Measurements from ENCODE around the gene PRB2. TPM values are rescaled to one million over a fixed set of nuclear protein-coding genes. Genes with fewer than 3 reads are reported as not detected.
"Not testable (repeated sequence)": the region's sequence is repeated elsewhere in the genome, so short reads cannot be mapped to it uniquely, and the experiment has no call there.

Gene PRB2
- total RNA-seq: not detected

DNA sequence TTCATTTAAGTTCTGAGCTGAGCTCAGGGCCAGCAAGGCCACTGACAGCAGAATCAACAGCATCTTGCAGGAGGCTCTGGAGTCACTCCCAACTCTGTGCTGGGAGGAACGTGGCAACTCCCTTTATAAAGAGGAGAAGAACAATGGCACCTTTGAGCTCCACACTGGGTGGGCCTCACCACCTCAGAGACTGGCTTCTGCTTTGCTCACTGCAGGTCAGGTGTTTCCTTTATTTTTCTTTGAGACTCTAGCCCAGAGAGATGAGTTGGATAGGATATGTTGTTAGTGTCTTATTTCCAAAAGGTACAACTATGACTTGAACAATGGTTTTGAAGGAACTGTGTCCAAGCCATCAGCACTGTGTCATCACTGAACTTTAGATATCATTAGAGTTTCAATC, at the start of gene PRB2:
Gene PRB2, minus strand, starts transcription at position 101 of the 400 bp plus-strand sequence. Its CDS starts 38 bp downstream, at position 63.
- not testable (repeated sequence) for DNase-seq (ENCODE audit: low spot score); ATAC-seq

DNA sequence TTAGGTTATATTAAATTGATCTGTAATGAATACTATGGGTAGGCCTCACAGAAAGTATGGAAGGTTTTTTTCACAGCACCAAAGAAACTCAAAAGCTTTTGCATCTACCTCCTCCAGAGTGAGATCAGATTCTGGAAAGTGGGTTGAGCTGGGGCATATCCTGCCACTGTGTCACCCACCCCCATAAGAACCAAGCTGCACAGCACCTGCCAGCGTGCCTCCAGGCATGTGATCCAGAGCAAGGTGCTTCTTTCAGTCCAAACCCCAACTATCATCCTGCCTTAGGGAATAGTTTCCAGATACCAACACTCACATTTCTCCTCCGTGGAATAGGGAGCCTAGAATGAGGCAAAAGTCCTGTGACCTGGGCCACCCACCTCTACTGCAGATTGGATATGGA, 42.6 kb upstream of the PRB2 start:
- DNase-seq (ENCODE audit: low spot score): no peak

DNA sequence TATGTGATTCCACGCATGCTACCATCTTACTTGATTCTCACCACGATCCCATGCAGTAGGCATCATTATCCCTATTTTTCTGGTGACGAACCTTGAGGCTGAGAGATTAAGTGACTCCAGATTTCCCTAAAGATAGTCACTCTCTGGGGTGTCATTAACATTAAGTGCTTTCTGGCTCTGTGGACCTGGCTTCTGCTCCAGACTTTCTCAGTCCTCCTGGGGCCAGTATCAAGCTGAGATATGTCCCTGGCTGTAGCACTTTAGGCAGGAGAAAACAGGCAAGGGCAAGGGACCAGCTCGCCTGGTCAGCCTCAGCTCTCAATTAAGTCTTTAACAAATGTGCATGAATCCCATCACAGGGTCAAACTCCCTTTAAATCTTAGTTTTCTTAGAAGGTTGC, 38.3 kb upstream of the PRB2 start:
- ATAC-seq (no peak), DNase-seq (ENCODE audit: low spot score) (no peak)

More for the DNA sequence above, 42.6 kb upstream of the PRB2 start:
- no peak for ATAC-seq

DNA sequence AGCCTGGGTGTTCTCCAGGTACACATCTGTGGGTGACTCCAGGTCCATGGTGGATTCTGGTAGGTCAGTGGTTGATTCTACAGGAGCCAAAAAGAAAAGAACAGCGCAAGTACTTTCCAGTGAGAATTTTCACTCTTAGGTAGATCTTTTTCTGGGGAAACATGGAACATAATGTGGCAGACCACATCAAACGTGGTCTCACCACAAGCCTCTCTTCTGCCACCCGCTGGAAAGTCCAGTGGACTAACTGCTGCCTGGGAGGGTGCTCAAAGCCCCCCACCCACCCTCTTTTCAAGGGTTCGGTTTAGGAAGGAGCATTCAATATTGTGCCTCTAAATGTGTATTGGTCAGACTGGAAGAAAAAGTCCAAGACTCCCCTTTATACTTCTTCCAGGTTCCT, 36.1 kb upstream of the PRB2 start:
- ATAC-seq (no peak), DNase-seq (ENCODE audit: low spot score) (no peak)

DNA sequence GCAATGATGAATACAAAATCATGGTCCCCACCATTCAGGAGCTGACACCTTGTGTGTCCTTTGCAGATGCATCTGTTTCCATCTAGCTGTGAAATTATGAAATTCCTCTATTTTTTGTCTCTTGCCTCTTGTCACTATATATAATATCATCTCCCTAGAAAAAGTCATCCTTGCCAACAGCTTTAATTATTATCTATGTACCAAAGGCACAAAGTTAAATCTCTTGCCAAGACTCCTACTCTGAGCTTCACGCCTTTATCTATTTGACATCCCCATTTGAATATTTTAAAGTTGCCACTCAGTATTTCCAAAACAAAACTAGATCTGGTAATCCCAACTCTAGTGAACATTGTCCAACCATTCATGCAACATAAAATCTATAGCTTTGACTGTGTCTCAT, 32.0 kb upstream of the PRB2 start:
- no peak for ATAC-seq
- no peak for DNase-seq (ENCODE audit: low spot score)

DNA sequence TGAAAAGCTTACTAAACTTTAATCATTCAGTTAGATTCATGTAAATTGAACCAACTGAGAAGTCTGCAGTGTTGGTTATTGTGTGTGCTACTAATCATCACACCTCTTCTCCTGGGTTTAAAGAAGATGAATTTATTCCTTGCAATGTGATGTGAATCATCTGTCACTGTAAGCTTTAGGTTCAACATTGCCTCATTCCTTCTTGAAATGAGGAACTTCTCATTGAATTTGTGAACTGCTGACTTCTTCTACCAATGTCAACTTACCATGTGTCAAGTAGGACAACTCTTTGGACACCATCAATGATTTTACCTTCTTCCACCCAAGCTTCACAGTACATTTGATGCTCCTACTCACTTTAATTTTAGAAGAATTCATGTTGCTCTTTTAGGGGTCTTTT, 17.4 kb upstream of the PRB2 start:
- DNase-seq (ENCODE audit: low spot score): no peak
- ATAC-seq: no peak

DNA sequence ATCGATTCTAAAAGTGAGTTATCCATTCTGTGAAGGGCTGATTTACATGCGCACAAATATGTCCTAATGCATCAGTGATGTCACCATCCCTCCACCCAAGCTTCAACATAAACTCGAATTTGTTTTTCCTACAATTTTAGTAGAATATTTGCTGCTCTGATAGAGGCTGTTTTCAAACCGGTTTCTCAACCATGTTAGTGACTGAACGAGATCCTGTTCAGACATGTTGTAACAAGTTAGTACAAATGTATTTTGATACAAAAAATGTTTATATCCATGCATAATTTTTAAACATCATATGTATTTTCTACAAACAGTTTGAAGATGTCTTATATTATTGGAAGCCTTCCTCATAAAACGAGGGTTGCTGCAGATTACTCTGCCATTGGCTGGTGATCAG, 12.7 kb upstream of the PRB2 start:
- ATAC-seq (no peak), DNase-seq (ENCODE audit: low spot score) (no peak)

GRCh38 chr12:11397366-11397765, 2.0 kb upstream of the PRB2 start:
- DNase-seq (ENCODE audit: low spot score) (no peak), ATAC-seq (no peak)

- DNase-seq (ENCODE audit: low spot score): not testable (repeated sequence)
These were observed 3.9 kb downstream of the PRB2 start for GRCh38 chr12:11391456-11391855.

GRCh38 chr12:11377420-11377819, 17.9 kb downstream of the PRB2 start:
- not testable (repeated sequence) for DNase-seq (ENCODE audit: low spot score); ATAC-seq

More at GRCh38 chr12:11391456-11391855, 3.9 kb downstream of the PRB2 start:
- ATAC-seq: not testable (repeated sequence)

- ATAC-seq (no peak), DNase-seq (ENCODE audit: low spot score) (no peak)
These were observed 34.2 kb downstream of the PRB2 start for GRCh38 chr12:11361151-11361550.

DNA sequence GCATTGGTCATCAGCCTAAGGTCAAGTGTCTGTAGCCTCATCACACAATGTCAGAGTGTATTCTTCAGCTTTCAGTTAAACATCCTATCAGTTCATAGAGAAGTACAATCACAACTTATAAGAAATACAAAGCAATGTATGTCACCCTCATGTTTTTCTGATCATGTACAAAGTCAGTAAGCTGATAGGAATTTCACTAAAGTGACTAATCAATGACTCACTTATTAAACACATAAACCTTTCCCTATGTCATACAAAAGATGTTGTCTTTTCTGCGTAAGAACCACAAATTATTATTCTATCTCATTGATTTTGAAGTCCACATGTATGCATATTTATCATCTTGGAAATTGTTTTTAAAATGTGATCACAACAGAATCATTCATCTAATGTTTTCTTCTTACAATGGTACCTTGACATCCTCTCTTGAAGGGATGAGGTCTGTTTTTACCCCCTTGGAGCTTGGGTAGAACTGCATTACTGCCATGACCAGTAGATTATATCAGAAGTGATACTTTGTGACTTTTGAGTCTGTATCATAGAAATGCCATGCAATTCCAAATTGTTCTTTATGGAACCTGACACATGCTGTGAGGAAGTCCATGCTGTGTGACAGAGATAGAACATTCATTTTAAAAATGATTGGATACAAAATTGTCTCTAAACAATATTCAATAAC, 35.0 kb downstream of the PRB2 start:
- not testable (repeated sequence) for ATAC-seq; DNase-seq (ENCODE audit: low spot score)

- not testable (repeated sequence) for DNase-seq (ENCODE audit: low spot score); ATAC-seq
These were observed 43.6 kb downstream of the PRB2 start for GRCh38 chr12:11351736-11352135.

- DNase-seq (ENCODE audit: low spot score) (no peak), ATAC-seq (no peak)
These were observed 46.9 kb downstream of the PRB2 start for GRCh38 chr12:11348439-11348838.

DNA sequence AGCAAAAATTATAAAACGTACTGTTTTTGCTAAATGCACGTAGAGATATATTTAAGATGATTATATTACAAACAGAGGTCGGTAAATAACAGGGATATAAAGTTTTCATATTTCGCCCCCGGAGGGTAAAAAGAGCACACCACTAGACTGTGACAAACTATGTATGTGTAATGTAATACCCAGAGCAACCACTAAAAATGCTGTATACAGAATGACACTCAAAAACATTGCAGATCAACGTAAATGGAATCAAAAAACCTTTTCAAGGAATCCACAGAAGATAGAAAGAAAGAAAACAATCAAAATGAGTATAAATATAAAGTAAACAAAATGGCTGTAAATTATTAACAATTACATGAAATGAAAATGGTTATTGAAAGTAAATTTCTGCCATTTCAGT, 47.6 kb downstream of the PRB2 start:
- no peak for ATAC-seq
- DNase-seq (ENCODE audit: low spot score): no peak

DNA sequence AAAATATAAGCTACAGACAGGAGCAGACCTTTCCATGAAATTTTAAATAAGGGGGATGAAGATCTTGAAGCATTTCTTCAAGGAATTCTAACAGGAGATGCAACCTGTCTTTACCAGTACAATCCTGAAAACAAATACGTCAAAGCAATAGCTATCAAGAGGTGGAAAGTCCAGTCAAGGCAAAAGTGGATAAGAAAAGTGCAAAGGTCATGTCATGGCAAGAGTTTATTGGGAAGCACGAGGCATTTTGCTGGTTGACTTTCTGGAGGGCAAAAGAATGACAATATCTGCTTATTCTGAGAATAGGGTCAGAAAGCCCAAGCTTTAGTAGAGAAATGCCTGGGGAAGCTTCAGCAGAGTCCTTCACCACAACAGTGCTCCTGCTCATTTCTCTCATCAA, 50.9 kb downstream of the PRB2 start:
- ATAC-seq: no peak
- no peak for DNase-seq (ENCODE audit: low spot score)

Other genes starting within 250 kb of the PRB2 start
- 6.4 TPM for gene SMIM10L1, start 224.4 kb downstream of the PRB2 start, total RNA-seq
- not detected for gene TAS2R42, start 208.6 kb downstream of the PRB2 start, total RNA-seq
- not detected for gene PRB3, start 125.9 kb downstream of the PRB2 start, total RNA-seq
- gene PRB4, start 85.1 kb downstream of the PRB2 start, total RNA-seq: not detected

All from left lobe of liver (tissue), 2 donors.